CD4-positive, alpha-beta T cell (primary cell): ENCODE results near the gene DPAGT1. TPM values are rescaled to one million over a fixed set of nuclear protein-coding genes. Genes with fewer than 3 reads are reported as not detected.
A peak's percentile ranks its signal among the peaks of the same experiment; 100 is the strongest.
"Not testable (repeated sequence)": the region's sequence is repeated elsewhere in the genome, so short reads cannot be mapped to it uniquely, and the experiment has no call there.

Experiments used
- ATAC-seq: fragments of 200-7000 bp; cut with Tn5 transposase; one replicate; pipeline ENCODE4 v1.10.0; 2022; ENCODE audit warnings: mild to moderate bottlenecking; ENCODE audit not compliant: poor library complexity
- CTCF ChIA-PET: fragments of 350-600 bp; sonication (Branson Sonifier 250); formaldehyde crosslinking; loops from one replicate; lab custom pipeline; 2021; ENCODE audit warnings: antibody characterized with exemption, inconsistent platforms; lab: Charles Lee
- POLR2A ChIA-PET: fragments of 350-600 bp; sonication (Branson Sonifier 250); formaldehyde crosslinking; loops from one replicate; lab custom pipeline; 2021; ENCODE audit warnings: antibody characterized with exemption, inconsistent platforms; lab: Charles Lee
- DNase-seq, 14 experiments: peaks; one replicate each; pipeline ENCODE4 v3.0.0-alpha.2; 2013 to 2020; ENCODE audit warnings: mixed read lengths in 2 of 14
- H3K27ac ChIP-seq, 2 donors: one replicate each; pipeline versions ENCODE4 v1.5.1 to v1.7.0; 2013; ENCODE audit warnings: low read length in 2 of 2, low read depth in 1 of 2, mild to moderate bottlenecking in 1 of 2
- H3K27me3 ChIP-seq, 2 experiments: 1 replicate in 1 of 2; 2 replicates in 1 of 2; pipeline versions ENCODE4 v1.6.1 to v1.7.0; 2013; ENCODE audit warnings: low read length in 2 of 2, control low read depth in 1 of 2, mild to moderate bottlenecking in 1 of 2, moderate library complexity in 1 of 2; ENCODE audit not compliant: insufficient read depth in 2 of 2, control insufficient read depth in 1 of 2
- H3K36me3 ChIP-seq: one replicate; pipeline ENCODE4 v1.6.1; 2013; ENCODE audit warnings: low read length, control low read depth; ENCODE audit not compliant: insufficient read depth
- H3K4me1 ChIP-seq: one replicate; pipeline ENCODE4 v1.6.1; 2013; ENCODE audit warnings: low read length, control low read depth; ENCODE audit not compliant: insufficient read depth
- H3K4me3 ChIP-seq: one replicate; pipeline ENCODE4 v1.5.1; 2013; ENCODE audit warnings: mild to moderate bottlenecking, low read length, moderate library complexity
- H3K9me3 ChIP-seq, 2 experiments: 1 replicate in 1 of 2; 2 replicates in 1 of 2; pipeline versions ENCODE4 v1.6.1 to v1.7.0; 2013; ENCODE audit warnings: low read length in 2 of 2, mild to moderate bottlenecking in 2 of 2, control low read depth in 1 of 2, moderate library complexity in 1 of 2; ENCODE audit not compliant: control insufficient read depth in 1 of 2, insufficient read depth in 1 of 2
- H3K27ac Mint-ChIP-seq: one replicate; pipeline ENCODE4 v1.8.0; 2020; ENCODE audit warnings: mixed read lengths
- H3K27me3 Mint-ChIP-seq: one replicate; pipeline ENCODE4 v1.8.0; 2021; ENCODE audit warnings: mixed read lengths
- H3K36me3 Mint-ChIP-seq: one replicate; pipeline ENCODE4 v1.8.0; 2021; ENCODE audit warnings: low read depth, mixed read lengths
- H3K4me1 Mint-ChIP-seq: one replicate; pipeline ENCODE4 v1.8.0; 2021; ENCODE audit warnings: low read depth, mixed read lengths
- H3K4me3 Mint-ChIP-seq: one replicate; pipeline ENCODE4 v1.8.0; 2020; ENCODE audit warnings: mild to moderate bottlenecking, mixed read lengths
- H3K9me3 Mint-ChIP-seq: one replicate; pipeline ENCODE4 v1.8.0; 2020; ENCODE audit warnings: mixed read lengths
- CTCF ChIP-seq: fragments of 200-600 bp; IDR thresholded peaks from one replicate; pipeline ENCODE4 v1.8.0; 2022; ENCODE audit warnings: antibody characterized with exemption, mild to moderate bottlenecking
- intact Hi-C, 2 experiments: fragments of 100-400 bp; cut with DNase I in 1 of 2; cut with micrococcal nuclease in 1 of 2; formaldehyde crosslinking; loops; one replicate each; pipeline versions ENCODE4 v1.15.1 to v1.9.0; 2023 to 2025; cut with DNase I, micrococcal nuclease
- total RNA-seq, 174 experiments: library from RNA in 2 of 174; stranded (reverse) in 2 of 174; gene quantifications; one replicate each; pipeline ENCODE4 v1.2.3 and lab custom pipeline; 2021 to 2026

The DPAGT1 gene
- total RNA-seq, 2 experiments from 2014 or later = 9.5 to 11.7 TPM

DNA sequence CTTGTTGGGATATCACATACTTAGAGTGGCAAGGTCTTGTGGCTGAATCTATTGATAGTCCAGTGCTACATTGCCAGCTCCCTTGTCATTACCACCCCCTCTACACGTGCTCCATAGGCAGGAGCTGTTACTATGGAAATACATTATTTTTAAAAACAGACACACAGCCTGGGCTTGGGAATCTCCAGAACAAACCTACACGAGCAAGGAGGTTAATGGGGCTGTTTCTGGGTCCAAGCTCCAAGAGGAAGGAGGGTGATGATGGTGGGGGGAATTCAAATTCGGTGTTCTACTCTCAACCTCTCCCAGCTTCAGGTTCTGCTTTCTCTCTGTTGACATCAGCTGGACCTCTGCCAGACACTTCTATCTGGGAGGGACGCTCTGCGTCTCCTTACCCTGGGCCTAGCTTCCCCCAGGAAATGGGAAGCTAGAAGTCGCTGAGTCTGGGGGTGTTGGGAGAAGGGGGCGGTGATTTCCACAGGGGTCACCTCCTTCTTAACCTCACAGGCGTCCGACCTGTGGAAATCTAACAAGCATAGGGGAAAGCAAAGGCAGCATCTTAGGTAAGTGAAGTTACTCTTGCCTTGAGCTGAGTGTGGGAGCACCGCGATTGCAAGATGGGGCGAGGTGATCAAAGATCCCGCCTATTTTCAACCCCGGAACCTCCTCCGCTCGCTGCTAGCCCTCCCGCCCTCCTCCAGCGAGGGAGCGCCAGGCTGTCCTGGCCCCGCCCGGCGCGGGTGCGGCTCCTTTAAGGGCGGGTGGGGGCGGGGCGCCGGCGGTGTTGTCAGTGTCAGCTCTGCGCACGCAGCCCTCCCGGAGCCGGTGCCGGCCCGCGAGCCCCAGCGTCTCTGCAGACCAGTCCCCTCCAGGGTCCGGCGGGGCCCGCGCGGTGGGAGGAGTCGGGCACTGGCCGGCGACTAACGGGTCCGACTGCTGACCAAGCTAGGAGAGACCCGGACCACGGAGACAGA lies 5.2 kb upstream of the DPAGT1 start, which contains the start of gene C2CD2L:
TSS of gene C2CD2L (plus strand) at position 781 of the 974 bp plus-strand sequence. CDS start 398 bp downstream, outside the sequence.
- peaks cover 56% of the 10 kb centered on the region for H3K4me1 Mint-ChIP-seq
- no peaks in the 10 kb centered on the region for H3K27me3 ChIP-seq
- H3K27me3 Mint-ChIP-seq = no peaks in the 10 kb centered on the region
- H3K27ac ChIP-seq = peak within 1 kb of the TSS; percentile 72
- peak; percentile 84 for ATAC-seq
- peak within 1 kb of the TSS; percentile 92 for H3K4me3 ChIP-seq
- peak; percentile 72 to 96 (median 86) for DNase-seq
- peaks cover 38% of the 10 kb centered on the region for H3K36me3 Mint-ChIP-seq
- no peak for TF ChIP-seq CTCF
- H3K9me3 Mint-ChIP-seq = no peaks in the 10 kb centered on the region
- H3K36me3 ChIP-seq = peaks cover 19% of the 10 kb centered on the region
- intact Hi-C loops = loop anchor here in 1 of 2 experiments (10.0 kb wide), 2 partner anchors 88 to 532 kb away; partner anchors contain the start of gene ARCN1
- H3K27ac Mint-ChIP-seq = peak within 1 kb of the TSS; percentile 87
- H3K4me3 Mint-ChIP-seq = peak within 1 kb of the TSS; percentile 89
- H3K9me3 ChIP-seq = no peaks in the 10 kb centered on the region
- CTCF ChIA-PET = interaction anchor here (0.8 to 1.6 kb wide), 5 partner anchors 9 to 231 kb away, joined by 3 to 7 read pairs (median 3); a partner anchor contains a TSS
- POLR2A ChIA-PET = interaction anchor here (0.6 to 3.7 kb wide), 16 partner anchors 9 to 316 kb away, joined by 3 to 38 read pairs (median 6); partner anchors contain the start of genes CBL, DDX6, HINFP and HMBS
- peaks cover 50% of the 10 kb centered on the region for H3K4me1 ChIP-seq

- no peak for DNase-seq
- no peak overlapping the region for H3K27ac ChIP-seq
- TF ChIP-seq CTCF = no peak
- Mint-ChIP-seq H3K9me3 (no peaks in the 10 kb centered on the region), H3K36me3 (peaks cover 30% of the 10 kb centered on the region), H3K27ac (peak overlapping the region; percentile 97), H3K27me3 (no peaks in the 10 kb centered on the region), H3K4me3 (peak overlapping the region; percentile 89), H3K4me1 (peaks cover 57% of the 10 kb centered on the region)
- intact Hi-C loops = loop anchor here (5.0 to 10.0 kb wide), 3 partner anchors 36 to 529 kb away; partner anchors contain the start of genes ARCN1 (in 1 of the 2) and VPS11 (in 1 of the 2)
- ChIA-PET CTCF (no interaction called here), POLR2A (no interaction called here)
- no peak overlapping the region for H3K4me3 ChIP-seq
- ATAC-seq = no peak
- no peaks in the 10 kb centered on the region for H3K36me3 ChIP-seq
- H3K27me3 ChIP-seq = no peaks in the 10 kb centered on the region
- no peaks in the 10 kb centered on the region for H3K9me3 ChIP-seq
- H3K4me1 ChIP-seq = peaks cover 45% of the 10 kb centered on the region
Measured at GRCh38 chr11:119103793-119104192, 2.1 kb upstream of the DPAGT1 start.

GRCh38 chr11:119103161-119103664 lies 1.6 kb upstream of the DPAGT1 start:
- peaks cover 39% of the 10 kb centered on the region for H3K4me1 ChIP-seq
- ChIA-PET CTCF (interaction anchor here (1.0 to 1.8 kb wide), 2 partner anchors 15 to 93 kb away, joined by 4 to 5 read pairs; no protein-coding TSS in a partner anchor), POLR2A (interaction anchor here (0.7 to 2.3 kb wide), 10 partner anchors 9 to 531 kb away, joined by 4 to 59 read pairs (median 12); partner anchors contain the start of genes ARCN1, HINFP, HMBS and NLRX1)
- peak overlapping the region in 1 of 2 donors; percentile 9 for H3K27ac ChIP-seq
- peaks cover 30% of the 10 kb centered on the region for H3K36me3 Mint-ChIP-seq
- H3K9me3 Mint-ChIP-seq, DNase-seq, H3K36me3 ChIP-seq, ATAC-seq, H3K27me3 Mint-ChIP-seq, H3K27me3 ChIP-seq, H3K9me3 ChIP-seq: not testable (repeated sequence)
- H3K4me3 ChIP-seq = peak overlapping the region; percentile 90
- H3K27ac Mint-ChIP-seq = peak overlapping the region; percentile 97
- peaks cover 56% of the 10 kb centered on the region for H3K4me1 Mint-ChIP-seq
- H3K4me3 Mint-ChIP-seq = peak overlapping the region; percentile 95
- intact Hi-C loops = loop anchor here (5.0 to 10.0 kb wide), 3 partner anchors 36 to 528 kb away; partner anchors contain the start of genes ARCN1 (in 1 of the 2) and VPS11 (in 1 of the 2)
